Uterus (tissue), 4 donors: ENCODE measurements around the gene SLC38A10. TPM values are rescaled to one million over a fixed set of nuclear protein-coding genes. Genes with fewer than 3 reads are reported as not detected.

ENCODE experiments used
- DNase-seq, 2 donors: peaks; one replicate each; pipeline ENCODE4 v3.0.0-alpha.2; 2019 to 2020
- H3K27ac ChIP-seq, 2 donors: fragments of 200-600 bp; sonication (generic); 1 replicate in 1 of 2; 2 replicates in 1 of 2; pipeline ENCODE4 v1.5.1; 2016 to 2018
- H3K27me3 ChIP-seq, 2 donors: fragments of 200-600 bp; sonication (generic); one replicate each; pipeline ENCODE4 v1.5.1; 2018 to 2019; ENCODE audit warnings: control low read depth in 1 of 2
- H3K36me3 ChIP-seq, 2 donors: fragments of 200-600 bp; sonication (generic); one replicate each; pipeline ENCODE4 v1.5.1; 2019; ENCODE audit warnings: control low read depth in 1 of 2
- H3K4me1 ChIP-seq, 2 donors: fragments of 200-600 bp; sonication (generic); one replicate each; pipeline ENCODE4 v1.5.1; 2018 to 2019; ENCODE audit warnings: control low read depth in 1 of 2
- H3K4me3 ChIP-seq, 2 donors: fragments of 200-600 bp; sonication (generic); 1 replicate in 1 of 2; 2 replicates in 1 of 2; pipeline ENCODE4 v1.5.1; 2018 to 2019; ENCODE audit warnings: mild to moderate bottlenecking in 1 of 2
- H3K9me3 ChIP-seq, 2 donors: fragments of 200-600 bp; sonication (generic); one replicate each; pipeline ENCODE4 v1.5.1; 2019; ENCODE audit warnings: control low read depth in 1 of 2
- CTCF ChIP-seq, 4 experiments: fragments of 200-600 bp in 2 of 4; fragments of 450-650 bp in 2 of 4; sonication (generic) in 2 of 4; IDR thresholded peaks; one replicate each; pipeline ENCODE4 v1.5.1; 2016 to 2019; ENCODE audit warnings: antibody characterized with exemption in 4 of 4, mild to moderate bottlenecking in 2 of 4, moderate library complexity in 1 of 4
- POLR2A ChIP-seq, 2 donors: fragments of 450-650 bp; IDR thresholded peaks; one replicate each; pipeline ENCODE4 v1.6.1; 2016; ENCODE audit warnings: antibody characterized with exemption in 2 of 2, mild to moderate bottlenecking in 1 of 2, moderate library complexity in 1 of 2
- intact Hi-C: fragments of 100-400 bp; cut with DNase I; formaldehyde crosslinking; loops from one replicate; pipeline ENCODE4 v1.15.1; 2023; ENCODE audit warnings: low total_unique reads
- total RNA-seq, 4 donors: library from RNA; depleted of rRNA in 3 of 4; stranded (reverse); fragments of >200 nt in 3 of 4; gene quantifications; one replicate each; pipeline versions ENCODE4 v1.1.0 to v1.2.4, GENCODE V29; 2014 to 2023
- donor health status: DM: yes; HTN: yes; CAD: no.

SLC38A10 gene
- total RNA-seq, 4 donors from 2014 or later: 50.7 to 55.4 (median 53.3) TPM

GRCh38 chr17:81221371-81221841 is 73.7 kb downstream of the SLC38A10 start:
- no peak for DNase-seq
- no peaks in the 10 kb centered on the region for H3K36me3 ChIP-seq
- no peak for TF ChIP-seq CTCF (IDR thresholded peaks at IDR 0.05)
- TF ChIP-seq POLR2A (IDR thresholded peaks at IDR 0.05): no peak
- H3K27ac ChIP-seq: no peak overlapping the region
- no peaks in the 10 kb centered on the region for H3K27me3 ChIP-seq
- no peaks in the 10 kb centered on the region for H3K9me3 ChIP-seq
- H3K4me3 ChIP-seq: no peak overlapping the region
- peaks cover 6 to 7% of the 10 kb centered on the region in 2 donors for H3K4me1 ChIP-seq
- intact Hi-C loops: no loop called here

- no peaks in the 10 kb centered on the region for H3K36me3 ChIP-seq
- peaks cover 6 to 7% of the 10 kb centered on the region in 2 donors for H3K4me1 ChIP-seq
- no peak overlapping the region for H3K4me3 ChIP-seq
- no peaks in the 10 kb centered on the region for H3K27me3 ChIP-seq
- TF ChIP-seq CTCF (IDR thresholded peaks at IDR 0.05) (no peak), POLR2A (IDR thresholded peaks at IDR 0.05) (no peak)
- H3K27ac ChIP-seq: no peak overlapping the region
- intact Hi-C loops: no loop called here
- no peaks in the 10 kb centered on the region for H3K9me3 ChIP-seq
- DNase-seq: no peak
These were observed 75.5 kb downstream of the SLC38A10 start for GRCh38 chr17:81219476-81220180.

GRCh38 chr17:81218991-81219390 is 76.1 kb downstream of the SLC38A10 start:
- Histone ChIP-seq H3K27me3 (no peaks in the 10 kb centered on the region), H3K27ac (no peak overlapping the region), H3K4me1 (peaks cover 6 to 7% of the 10 kb centered on the region in 2 donors), H3K4me3 (no peak overlapping the region), H3K36me3 (no peaks in the 10 kb centered on the region), H3K9me3 (no peaks in the 10 kb centered on the region)
- TF ChIP-seq CTCF (IDR thresholded peaks at IDR 0.05) (no peak), POLR2A (IDR thresholded peaks at IDR 0.05) (no peak)
- intact Hi-C loops: no loop called here
- DNase-seq: no peak

- no peak overlapping the region for H3K27ac ChIP-seq
- no peaks in the 10 kb centered on the region for H3K36me3 ChIP-seq
- no peak for DNase-seq
- intact Hi-C loops: no loop called here
- no peaks in the 10 kb centered on the region for H3K27me3 ChIP-seq
- H3K4me3 ChIP-seq: no peak overlapping the region
- TF ChIP-seq CTCF (IDR thresholded peaks at IDR 0.05): no peak
- TF ChIP-seq POLR2A (IDR thresholded peaks at IDR 0.05): no peak
- peaks cover 6 to 7% of the 10 kb centered on the region in 2 donors for H3K4me1 ChIP-seq
- H3K9me3 ChIP-seq: no peaks in the 10 kb centered on the region
These were observed 76.6 kb downstream of the SLC38A10 start for GRCh38 chr17:81218459-81218858.

- TF ChIP-seq CTCF (IDR thresholded peaks at IDR 0.05) (no peak), POLR2A (IDR thresholded peaks at IDR 0.05) (no peak)
- H3K4me1 ChIP-seq: peaks cover 6 to 7% of the 10 kb centered on the region in 2 donors
- no peaks in the 10 kb centered on the region for H3K27me3 ChIP-seq
- intact Hi-C loops: no loop called here
- no peak for DNase-seq
- H3K27ac ChIP-seq: no peak overlapping the region
- H3K4me3 ChIP-seq: no peak overlapping the region
- no peaks in the 10 kb centered on the region for H3K36me3 ChIP-seq
- no peaks in the 10 kb centered on the region for H3K9me3 ChIP-seq
These were observed 77.6 kb downstream of the SLC38A10 start for GRCh38 chr17:81217491-81217890.
